Astrocyte (in vitro differentiated cells and primary cell): Measurements from ENCODE around the gene FABP7.

ENCODE experiments used
- EZH2 ChIP-seq: IDR thresholded peaks from 2 replicates; pipeline ENCODE4 v1.6.1; 2012; ENCODE audit warnings: mild to moderate bottlenecking, low read length, inconsistent platforms; ENCODE audit not compliant: insufficient read depth
- TF ChIP-seq, protein P1 (sequence below): IDR thresholded peaks from 2 replicates; pipeline ENCODE4 v1.5.1; 2011; ENCODE audit warnings: low read depth, mild to moderate bottlenecking, inconsistent platforms, low read length, moderate library complexity; ENCODE audit not compliant: insufficient read depth

DNA sequence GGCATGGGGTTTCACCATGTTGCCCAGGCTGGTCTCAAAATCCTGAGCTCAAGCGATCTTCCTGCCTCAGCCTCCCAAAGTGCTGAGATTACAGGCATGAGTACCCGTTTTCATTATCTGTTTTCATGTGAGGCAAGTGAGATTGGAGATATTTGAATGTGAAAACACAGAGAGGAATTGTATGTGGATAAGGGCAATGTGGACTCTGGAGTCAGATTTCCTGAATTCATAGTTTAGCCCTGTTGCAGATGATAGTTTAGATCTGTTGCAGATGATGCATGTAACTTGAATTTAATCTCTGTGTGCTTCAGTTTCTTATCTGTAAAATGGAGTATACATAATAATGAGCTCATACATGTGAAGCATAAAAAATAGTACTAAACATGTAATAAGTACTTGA, 13.2 kb downstream of the FABP7 start:
- TF ChIP-seq, protein P1, sequence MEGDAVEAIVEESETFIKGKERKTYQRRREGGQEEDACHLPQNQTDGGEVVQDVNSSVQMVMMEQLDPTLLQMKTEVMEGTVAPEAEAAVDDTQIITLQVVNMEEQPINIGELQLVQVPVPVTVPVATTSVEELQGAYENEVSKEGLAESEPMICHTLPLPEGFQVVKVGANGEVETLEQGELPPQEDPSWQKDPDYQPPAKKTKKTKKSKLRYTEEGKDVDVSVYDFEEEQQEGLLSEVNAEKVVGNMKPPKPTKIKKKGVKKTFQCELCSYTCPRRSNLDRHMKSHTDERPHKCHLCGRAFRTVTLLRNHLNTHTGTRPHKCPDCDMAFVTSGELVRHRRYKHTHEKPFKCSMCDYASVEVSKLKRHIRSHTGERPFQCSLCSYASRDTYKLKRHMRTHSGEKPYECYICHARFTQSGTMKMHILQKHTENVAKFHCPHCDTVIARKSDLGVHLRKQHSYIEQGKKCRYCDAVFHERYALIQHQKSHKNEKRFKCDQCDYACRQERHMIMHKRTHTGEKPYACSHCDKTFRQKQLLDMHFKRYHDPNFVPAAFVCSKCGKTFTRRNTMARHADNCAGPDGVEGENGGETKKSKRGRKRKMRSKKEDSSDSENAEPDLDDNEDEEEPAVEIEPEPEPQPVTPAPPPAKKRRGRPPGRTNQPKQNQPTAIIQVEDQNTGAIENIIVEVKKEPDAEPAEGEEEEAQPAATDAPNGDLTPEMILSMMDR: no peak
- no peak for TF ChIP-seq EZH2
